KG1 (cell line): ENCODE measurements around the gene ARHGEF28.

Source experiments
- DNase-seq: peaks from one replicate; lab custom pipeline; 2025; lab: John Stamatoyannopoulos, UW

The ARHGEF28 gene

GRCh38 chr5:73623901-73624404, 2.0 kb upstream of the ARHGEF28 start:
- no peak for DNase-seq

GRCh38 chr5:73624888-73625287, 1.1 kb upstream of the ARHGEF28 start:
- no peak for DNase-seq

- peak; percentile 9 for DNase-seq
Measured at GRCh38 chr5:73625372-73625943, 538 bp upstream of the ARHGEF28 start.

GRCh38 chr5:73626814-73627313, 868 bp downstream of the ARHGEF28 start:
- no peak for DNase-seq

GRCh38 chr5:73629456-73629855, 3.5 kb downstream of the ARHGEF28 start:
- no peak for DNase-seq

- no peak for DNase-seq
Measured at GRCh38 chr5:73630765-73631164, 4.8 kb downstream of the ARHGEF28 start.

- DNase-seq, result no peak
Measured at GRCh38 chr5:73631500-73631899, 5.5 kb downstream of the ARHGEF28 start.

- DNase-seq, result no peak
Measured at GRCh38 chr5:73633060-73633459, 7.1 kb downstream of the ARHGEF28 start.

GRCh38 chr5:73636408-73636807, 10.4 kb downstream of the ARHGEF28 start:
- DNase-seq, result no peak

GRCh38 chr5:73637565-73637964, 11.6 kb downstream of the ARHGEF28 start:
- no peak for DNase-seq

- no peak for DNase-seq
Measured at GRCh38 chr5:73638344-73639095, 12.5 kb downstream of the ARHGEF28 start.

GRCh38 chr5:73640861-73641320, 14.9 kb downstream of the ARHGEF28 start:
- DNase-seq, result no peak

GRCh38 chr5:73641811-73642210, 15.8 kb downstream of the ARHGEF28 start:
- no peak for DNase-seq

GRCh38 chr5:73642344-73642743, 16.3 kb downstream of the ARHGEF28 start:
- no peak for DNase-seq

- DNase-seq, result no peak
Measured at GRCh38 chr5:73644385-73644963, 18.5 kb downstream of the ARHGEF28 start.

GRCh38 chr5:73647721-73648120, 21.7 kb downstream of the ARHGEF28 start:
- no peak for DNase-seq

GRCh38 chr5:73648515-73648914, 22.5 kb downstream of the ARHGEF28 start:
- DNase-seq, result no peak

GRCh38 chr5:73649926-73650325, 23.9 kb downstream of the ARHGEF28 start:
- no peak for DNase-seq

GRCh38 chr5:73652391-73652790, 26.4 kb downstream of the ARHGEF28 start:
- DNase-seq, result no peak

- no peak for DNase-seq
Measured at GRCh38 chr5:73654171-73654811, 28.3 kb downstream of the ARHGEF28 start.

- no peak for DNase-seq
Measured at GRCh38 chr5:73654819-73655318, 28.9 kb downstream of the ARHGEF28 start.

- DNase-seq, result no peak
Measured at GRCh38 chr5:73655521-73656160, 29.6 kb downstream of the ARHGEF28 start.
